Lung (tissue), 12 donors: Measurements from ENCODE around the gene DDX31. TPM values are rescaled to one million over a fixed set of nuclear protein-coding genes. Genes with fewer than 3 reads are reported as not detected.

Experiments used
- ATAC-seq: fragments of 200-7000 bp; cut with Tn5 transposase; one replicate; pipeline ENCODE4 v1.9.1; 2020; ENCODE audit warnings: moderate number of reproducible peaks; ENCODE audit not compliant: insufficient read depth, low FRiP score
- DNase-seq, 3 donors: peaks; one replicate each; pipeline ENCODE4 v3.0.0-alpha.2; 2013 to 2017
- H3K27ac ChIP-seq, 2 donors: one replicate each; pipeline ENCODE4 v1.5.1; 2013; ENCODE audit warnings: mild to moderate bottlenecking in 2 of 2, moderate library complexity in 2 of 2, control low read depth in 1 of 2, inconsistent platforms in 1 of 2, low read depth in 1 of 2, low read length in 1 of 2
- H3K27me3 ChIP-seq, 3 donors: one replicate each; pipeline ENCODE4 v1.5.1; 2013; ENCODE audit warnings: low read length in 2 of 3; ENCODE audit not compliant: control insufficient read depth in 3 of 3, insufficient read depth in 3 of 3
- H3K36me3 ChIP-seq, 4 donors: one replicate each; pipeline ENCODE4 v1.5.1; 2013; ENCODE audit warnings: low read length in 4 of 4, mild to moderate bottlenecking in 1 of 4, moderate library complexity in 1 of 4; ENCODE audit not compliant: control insufficient read depth in 4 of 4, insufficient read depth in 4 of 4
- H3K4me1 ChIP-seq, 5 donors: one replicate each; pipeline ENCODE4 v1.5.1; 2013; ENCODE audit warnings: low read length in 5 of 5, mild to moderate bottlenecking in 2 of 5, moderate library complexity in 1 of 5; ENCODE audit not compliant: control insufficient read depth in 5 of 5, insufficient read depth in 5 of 5
- H3K4me3 ChIP-seq: one replicate; pipeline ENCODE4 v1.5.1; 2013; ENCODE audit warnings: mild to moderate bottlenecking, control low read depth, moderate library complexity
- H3K9ac ChIP-seq, 2 donors: one replicate each; pipeline ENCODE4 v1.5.1; 2013; ENCODE audit warnings: low read length in 2 of 2, control low read depth in 1 of 2; ENCODE audit not compliant: insufficient read depth in 1 of 2
- H3K9me3 ChIP-seq, 4 donors: one replicate each; pipeline ENCODE4 v1.5.1; 2013; ENCODE audit warnings: low read length in 3 of 4, mild to moderate bottlenecking in 1 of 4, moderate library complexity in 1 of 4; ENCODE audit not compliant: control insufficient read depth in 4 of 4, insufficient read depth in 3 of 4
- WGBS, 2 donors: extraction: QIAGEN DNeasy Blood & Tissue Kit; methylation state at CpG; one replicate each; pipeline ENCODE4 v1.1.7; 2013; 5-methylcytosine and 5-hydroxymethylcytosine counted together
- polyA plus RNA-seq, 2 donors: library from polyadenylated mRNA; stranded (reverse); fragments of 200-250 nt; gene quantifications; one replicate each; pipeline ENCODE4 v1.2.1, GENCODE V29; 2013
- total RNA-seq, 2 donors: library from RNA; depleted of rRNA in 1 of 2; stranded (reverse); fragments of >200 nt in 1 of 2; gene quantifications; one replicate each; pipeline ENCODE4 v1.2.1, GENCODE V29; 2014 to 2021
- TF ChIP-seq, protein P1 (sequence below): IDR thresholded peaks from 2 replicates; pipeline ENCODE4 v1.5.1; 2012; ENCODE audit warnings: mild to moderate bottlenecking; ENCODE audit errors: control extremely low read depth, extremely low read depth
- donor health status: control.
- donor health status: control.
- donor health status: Bipolar disorder and iron deficiency.
- donor health status: healthy.
- donor health status: DM: yes; HTN: yes; CAD: no.

The DDX31 gene
- total and polyA plus RNA-seq, 4 donors: 8.1 to 14.8 (median 11.7) TPM

DNA sequence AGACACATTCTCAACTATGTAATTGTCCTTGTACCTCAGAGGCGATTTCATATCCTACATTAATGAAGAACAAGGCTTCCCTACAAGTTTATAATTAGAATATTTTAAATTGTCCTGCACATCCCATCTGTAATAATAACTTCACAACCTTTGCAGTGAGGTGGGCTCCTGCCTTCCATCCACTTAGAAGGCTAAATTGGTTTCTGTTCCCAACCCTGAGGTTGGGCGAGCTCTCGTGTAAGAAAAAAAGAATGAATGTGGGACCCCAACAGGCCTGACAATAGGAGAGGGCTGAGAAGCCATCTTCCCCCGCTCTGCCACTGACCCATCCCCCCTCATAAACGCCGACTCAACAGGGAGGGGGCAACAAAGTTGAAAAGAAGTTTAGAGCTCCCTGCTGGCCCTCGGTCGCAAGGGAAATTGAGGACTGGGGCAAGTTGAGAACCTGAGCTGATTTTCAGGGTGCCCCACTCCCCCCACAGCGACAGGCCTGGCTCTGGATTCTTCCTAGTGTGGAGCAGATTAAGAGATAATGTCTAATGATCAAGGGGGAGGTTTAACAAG lies 78.0 kb downstream of the DDX31 start:
- DNase-seq (no peak), ATAC-seq (no peak)
- no peak overlapping the region for H3K27ac ChIP-seq
- TF ChIP-seq, protein P1, sequence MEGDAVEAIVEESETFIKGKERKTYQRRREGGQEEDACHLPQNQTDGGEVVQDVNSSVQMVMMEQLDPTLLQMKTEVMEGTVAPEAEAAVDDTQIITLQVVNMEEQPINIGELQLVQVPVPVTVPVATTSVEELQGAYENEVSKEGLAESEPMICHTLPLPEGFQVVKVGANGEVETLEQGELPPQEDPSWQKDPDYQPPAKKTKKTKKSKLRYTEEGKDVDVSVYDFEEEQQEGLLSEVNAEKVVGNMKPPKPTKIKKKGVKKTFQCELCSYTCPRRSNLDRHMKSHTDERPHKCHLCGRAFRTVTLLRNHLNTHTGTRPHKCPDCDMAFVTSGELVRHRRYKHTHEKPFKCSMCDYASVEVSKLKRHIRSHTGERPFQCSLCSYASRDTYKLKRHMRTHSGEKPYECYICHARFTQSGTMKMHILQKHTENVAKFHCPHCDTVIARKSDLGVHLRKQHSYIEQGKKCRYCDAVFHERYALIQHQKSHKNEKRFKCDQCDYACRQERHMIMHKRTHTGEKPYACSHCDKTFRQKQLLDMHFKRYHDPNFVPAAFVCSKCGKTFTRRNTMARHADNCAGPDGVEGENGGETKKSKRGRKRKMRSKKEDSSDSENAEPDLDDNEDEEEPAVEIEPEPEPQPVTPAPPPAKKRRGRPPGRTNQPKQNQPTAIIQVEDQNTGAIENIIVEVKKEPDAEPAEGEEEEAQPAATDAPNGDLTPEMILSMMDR: no peak
- H3K4me3 ChIP-seq: no peak overlapping the region
- peaks cover 0 to 3% (median 0%) of the 10 kb centered on the region in 4 donors for H3K9me3 ChIP-seq
- H3K36me3 ChIP-seq: peaks cover 0 to 15% (median 6%) of the 10 kb centered on the region in 4 donors
- 54 to 60% methylated on average over 9 of the region's 9 CpGs for WGBS, 2 donors
- no peak overlapping the region for H3K9ac ChIP-seq
- H3K27me3 ChIP-seq: peaks cover 13 to 53% (median 46%) of the 10 kb centered on the region in 3 donors
- H3K4me1 ChIP-seq: peaks cover 0 to 6% (median 0%) of the 10 kb centered on the region in 5 donors

DNA sequence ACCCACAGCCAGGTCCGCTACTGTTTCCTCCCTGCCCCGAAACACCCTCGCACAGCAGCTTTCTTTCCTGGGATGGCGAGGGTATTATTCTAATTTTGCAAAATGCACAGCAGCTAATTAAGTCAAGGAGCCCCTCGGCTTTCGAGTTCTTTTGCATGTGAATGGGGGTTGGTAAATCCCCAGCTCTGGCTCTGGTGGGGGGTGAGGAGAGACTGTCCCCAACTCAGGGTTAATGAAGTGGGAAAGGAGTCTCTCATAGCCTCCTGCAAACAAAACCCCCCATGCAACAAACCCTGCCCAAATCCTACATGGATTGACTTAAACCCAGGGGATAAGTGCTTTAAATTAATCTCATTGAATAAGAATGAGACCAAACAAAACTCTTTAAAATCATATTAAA lies 78.5 kb downstream of the DDX31 start:
- DNase-seq (no peak), ATAC-seq (no peak)
- peaks cover 0 to 12% (median 6%) of the 10 kb centered on the region in 4 donors for H3K36me3 ChIP-seq
- WGBS, 2 donors: 21 to 31% methylated on average over 6 of the region's 6 CpGs
- H3K9me3 ChIP-seq: peaks cover 0 to 5% (median 0%) of the 10 kb centered on the region in 4 donors
- peaks cover 0 to 6% (median 0%) of the 10 kb centered on the region in 5 donors for H3K4me1 ChIP-seq
- H3K4me3 ChIP-seq: no peak overlapping the region
- H3K27ac ChIP-seq: no peak overlapping the region
- H3K9ac ChIP-seq: no peak overlapping the region
- TF ChIP-seq, protein P1: no peak
- H3K27me3 ChIP-seq: peaks cover 13 to 59% (median 52%) of the 10 kb centered on the region in 3 donors

DNA sequence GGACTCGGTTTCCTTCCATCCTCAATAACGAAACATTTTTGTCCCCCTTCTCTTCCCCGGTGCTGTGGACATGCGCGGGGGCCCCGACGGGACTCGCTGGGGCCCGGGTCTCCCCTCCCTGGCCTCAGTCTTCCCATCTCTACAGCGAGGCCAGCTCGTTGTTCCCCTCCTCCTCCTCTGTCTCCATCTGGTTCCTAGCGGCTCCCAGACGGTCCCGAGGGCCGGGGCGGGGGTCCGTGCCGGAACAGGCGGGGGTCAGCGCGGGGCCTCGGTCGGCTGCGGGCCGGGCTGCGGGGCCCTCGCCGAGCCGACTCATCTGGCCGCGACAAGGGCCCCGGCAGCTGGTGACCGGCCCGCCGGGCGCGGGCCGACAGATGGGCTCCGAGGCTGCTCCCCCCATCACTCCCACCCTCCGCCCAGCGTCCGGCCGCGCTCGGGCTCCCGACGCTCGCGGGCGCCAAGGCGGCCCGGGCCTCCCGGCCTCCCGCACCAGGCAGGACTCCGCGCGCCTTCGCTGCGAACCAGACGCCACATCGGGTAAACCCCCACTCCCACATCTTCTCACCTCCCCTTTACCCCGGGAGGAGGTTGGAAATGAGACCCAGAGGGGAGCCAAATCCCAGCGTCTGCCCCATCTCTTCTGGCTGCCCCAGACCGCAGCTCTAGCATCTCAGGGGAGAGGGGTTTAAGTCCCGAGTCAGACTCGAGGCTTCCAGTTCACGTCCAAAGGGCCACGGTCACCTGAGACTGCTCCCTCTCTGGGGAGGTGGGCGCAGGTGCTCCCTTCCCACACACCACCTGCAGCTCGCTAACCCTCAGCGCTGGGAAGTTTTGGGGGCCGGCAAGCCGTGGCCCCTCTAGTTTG lies 79.2 kb downstream of the DDX31 start:
- WGBS, 2 donors: 3 to 4% methylated on average over 67 to 73 of the region's 73 CpGs
- H3K27ac ChIP-seq: no peak overlapping the region
- TF ChIP-seq, protein P1: no peak
- ATAC-seq (no peak), DNase-seq (peak in 1 of 3 donors; percentile 13)
- peaks cover 15 to 66% (median 59%) of the 10 kb centered on the region in 3 donors for H3K27me3 ChIP-seq
- no peak overlapping the region for H3K9ac ChIP-seq
- peaks cover 0 to 6% (median 0%) of the 10 kb centered on the region in 5 donors for H3K4me1 ChIP-seq
- peaks cover 0 to 12% (median 6%) of the 10 kb centered on the region in 4 donors for H3K36me3 ChIP-seq
- peaks cover 0 to 5% (median 0%) of the 10 kb centered on the region in 4 donors for H3K9me3 ChIP-seq
- H3K4me3 ChIP-seq: no peak overlapping the region
